Lung (tissue), 12 donors: ENCODE results near the gene TRAM2. TPM values are rescaled to one million over a fixed set of nuclear protein-coding genes. Genes with fewer than 3 reads are reported as not detected.
A peak's percentile ranks its signal among the peaks of the same experiment; 100 is the strongest.

Experiments used
- ATAC-seq: fragments of 200-7000 bp; cut with Tn5 transposase; one replicate; pipeline ENCODE4 v1.9.1; 2020; ENCODE audit warnings: moderate number of reproducible peaks; ENCODE audit not compliant: insufficient read depth, low FRiP score
- DNase-seq, 3 donors: peaks; one replicate each; pipeline ENCODE4 v3.0.0-alpha.2; 2013 to 2017
- H3K27ac ChIP-seq, 2 donors: one replicate each; pipeline ENCODE4 v1.5.1; 2013; ENCODE audit warnings: mild to moderate bottlenecking in 2 of 2, moderate library complexity in 2 of 2, control low read depth in 1 of 2, inconsistent platforms in 1 of 2, low read depth in 1 of 2, low read length in 1 of 2
- H3K27me3 ChIP-seq, 3 donors: one replicate each; pipeline ENCODE4 v1.5.1; 2013; ENCODE audit warnings: low read length in 2 of 3; ENCODE audit not compliant: control insufficient read depth in 3 of 3, insufficient read depth in 3 of 3
- H3K36me3 ChIP-seq, 4 donors: one replicate each; pipeline ENCODE4 v1.5.1; 2013; ENCODE audit warnings: low read length in 4 of 4, mild to moderate bottlenecking in 1 of 4, moderate library complexity in 1 of 4; ENCODE audit not compliant: control insufficient read depth in 4 of 4, insufficient read depth in 4 of 4
- H3K4me1 ChIP-seq, 5 donors: one replicate each; pipeline ENCODE4 v1.5.1; 2013; ENCODE audit warnings: low read length in 5 of 5, mild to moderate bottlenecking in 2 of 5, moderate library complexity in 1 of 5; ENCODE audit not compliant: control insufficient read depth in 5 of 5, insufficient read depth in 5 of 5
- H3K4me3 ChIP-seq: one replicate; pipeline ENCODE4 v1.5.1; 2013; ENCODE audit warnings: mild to moderate bottlenecking, control low read depth, moderate library complexity
- H3K9ac ChIP-seq, 2 donors: one replicate each; pipeline ENCODE4 v1.5.1; 2013; ENCODE audit warnings: low read length in 2 of 2, control low read depth in 1 of 2; ENCODE audit not compliant: insufficient read depth in 1 of 2
- H3K9me3 ChIP-seq, 4 donors: one replicate each; pipeline ENCODE4 v1.5.1; 2013; ENCODE audit warnings: low read length in 3 of 4, mild to moderate bottlenecking in 1 of 4, moderate library complexity in 1 of 4; ENCODE audit not compliant: control insufficient read depth in 4 of 4, insufficient read depth in 3 of 4
- WGBS, 2 donors: extraction: QIAGEN DNeasy Blood & Tissue Kit; methylation state at CpG; one replicate each; pipeline ENCODE4 v1.1.7; 2013; 5-methylcytosine and 5-hydroxymethylcytosine counted together
- polyA plus RNA-seq, 2 donors: library from polyadenylated mRNA; stranded (reverse); fragments of 200-250 nt; gene quantifications; one replicate each; pipeline ENCODE4 v1.2.1, GENCODE V29; 2013
- total RNA-seq, 2 donors: library from RNA; depleted of rRNA in 1 of 2; stranded (reverse); fragments of >200 nt in 1 of 2; gene quantifications; one replicate each; pipeline ENCODE4 v1.2.1, GENCODE V29; 2014 to 2021
- TF ChIP-seq, protein P1 (sequence below): IDR thresholded peaks from 2 replicates; pipeline ENCODE4 v1.5.1; 2012; ENCODE audit warnings: mild to moderate bottlenecking; ENCODE audit errors: control extremely low read depth, extremely low read depth
- donor health status: control.
- donor health status: control.
- donor health status: Bipolar disorder and iron deficiency.
- donor health status: healthy.
- donor health status: DM: yes; HTN: yes; CAD: no.

Gene TRAM2
- total and polyA plus RNA-seq, 4 donors: 4.4 to 33.4 (median 15.2) TPM

DNA sequence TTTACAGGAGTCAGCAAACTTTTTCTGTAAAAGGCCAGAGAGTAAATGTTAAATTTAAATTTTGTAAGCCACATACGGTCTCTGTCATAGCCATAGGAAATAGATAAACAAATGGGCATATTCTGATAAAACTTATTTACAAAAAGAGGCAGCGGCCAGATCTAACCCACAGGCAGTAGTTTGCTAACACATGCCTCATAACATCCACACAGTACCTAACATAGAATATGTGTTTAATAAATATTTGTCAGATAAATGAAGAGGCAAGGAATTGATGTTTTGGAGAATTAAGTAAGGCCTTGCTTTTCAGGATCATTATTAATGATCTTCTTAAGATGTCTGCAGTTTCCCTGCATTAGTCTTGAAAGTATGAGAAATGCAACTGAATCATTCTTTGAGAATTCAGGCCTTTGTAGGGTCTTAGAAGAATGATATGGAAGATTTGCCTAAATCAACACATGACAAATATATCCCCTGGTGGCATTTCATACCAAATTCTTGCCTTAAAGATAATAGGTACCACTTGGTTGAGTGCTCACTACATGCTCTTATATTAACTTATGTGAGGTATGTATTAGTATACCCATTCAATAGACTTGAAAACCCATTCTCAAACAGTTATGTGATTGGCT lies 39.3 kb upstream of the TRAM2 start:
- Histone ChIP-seq H3K36me3 (no peaks in the 10 kb centered on the region), H3K27ac (no peak overlapping the region), H3K4me3 (no peak overlapping the region), H3K9me3 (no peaks in the 10 kb centered on the region), H3K9ac (no peak overlapping the region), H3K4me1 (peaks cover 0 to 22% (median 0%) of the 10 kb centered on the region in 5 donors), H3K27me3 (no peaks in the 10 kb centered on the region)
- TF ChIP-seq, protein P1, sequence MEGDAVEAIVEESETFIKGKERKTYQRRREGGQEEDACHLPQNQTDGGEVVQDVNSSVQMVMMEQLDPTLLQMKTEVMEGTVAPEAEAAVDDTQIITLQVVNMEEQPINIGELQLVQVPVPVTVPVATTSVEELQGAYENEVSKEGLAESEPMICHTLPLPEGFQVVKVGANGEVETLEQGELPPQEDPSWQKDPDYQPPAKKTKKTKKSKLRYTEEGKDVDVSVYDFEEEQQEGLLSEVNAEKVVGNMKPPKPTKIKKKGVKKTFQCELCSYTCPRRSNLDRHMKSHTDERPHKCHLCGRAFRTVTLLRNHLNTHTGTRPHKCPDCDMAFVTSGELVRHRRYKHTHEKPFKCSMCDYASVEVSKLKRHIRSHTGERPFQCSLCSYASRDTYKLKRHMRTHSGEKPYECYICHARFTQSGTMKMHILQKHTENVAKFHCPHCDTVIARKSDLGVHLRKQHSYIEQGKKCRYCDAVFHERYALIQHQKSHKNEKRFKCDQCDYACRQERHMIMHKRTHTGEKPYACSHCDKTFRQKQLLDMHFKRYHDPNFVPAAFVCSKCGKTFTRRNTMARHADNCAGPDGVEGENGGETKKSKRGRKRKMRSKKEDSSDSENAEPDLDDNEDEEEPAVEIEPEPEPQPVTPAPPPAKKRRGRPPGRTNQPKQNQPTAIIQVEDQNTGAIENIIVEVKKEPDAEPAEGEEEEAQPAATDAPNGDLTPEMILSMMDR: no peak
- WGBS, 2 donors: 70 to 80% methylated on average over 2 of the region's 2 CpGs
- DNase-seq: peak in 2 of 3 donors; percentile 62 to 73
- no peak for ATAC-seq

DNA sequence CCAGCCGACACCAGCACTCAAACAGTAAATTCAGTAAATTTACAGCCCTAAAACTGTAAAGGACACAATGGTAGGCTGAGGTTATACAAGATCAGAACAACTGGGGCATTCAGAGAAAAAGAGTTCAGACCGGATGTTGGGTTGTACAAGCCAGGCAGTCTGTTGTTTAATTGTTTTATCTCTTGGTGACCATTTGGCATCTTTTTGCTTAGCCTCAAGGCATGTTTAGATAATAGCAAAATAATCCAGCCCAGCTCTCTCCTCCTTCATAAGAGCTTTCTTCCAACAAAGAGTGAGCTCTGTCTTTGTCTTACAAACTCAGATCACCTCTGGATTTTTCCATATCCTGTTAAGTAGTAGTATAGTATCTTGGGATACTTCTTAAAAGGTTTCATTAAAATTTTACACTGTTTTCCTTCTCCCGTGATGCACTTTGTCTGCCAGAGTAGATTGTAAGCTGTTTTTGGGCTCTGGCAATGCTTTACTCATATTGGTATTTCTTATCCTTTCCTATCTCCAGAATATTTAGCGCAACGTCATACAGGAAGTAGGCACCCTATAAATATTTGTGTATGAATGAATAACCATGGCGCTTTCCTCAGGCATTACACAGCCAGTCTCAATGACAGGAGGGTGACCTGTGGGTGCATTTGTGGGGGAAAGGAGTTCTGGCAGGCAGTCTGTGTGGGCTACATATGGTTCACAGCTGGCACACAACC lies 35.6 kb upstream of the TRAM2 start:
- peak in 2 of 3 donors; percentile 67 to 72 for DNase-seq
- Histone ChIP-seq H3K27me3 (no peaks in the 10 kb centered on the region), H3K9ac (no peak overlapping the region), H3K9me3 (no peaks in the 10 kb centered on the region), H3K4me3 (no peak overlapping the region), H3K4me1 (peaks cover 0 to 31% (median 0%) of the 10 kb centered on the region in 5 donors), H3K27ac (peak overlapping the region in 1 of 2 donors; percentile 53), H3K36me3 (no peaks in the 10 kb centered on the region)
- WGBS, 2 donors: 65 to 77% methylated on average over 6 of the region's 6 CpGs
- ATAC-seq: no peak
- TF ChIP-seq, protein P1: no peak

DNA sequence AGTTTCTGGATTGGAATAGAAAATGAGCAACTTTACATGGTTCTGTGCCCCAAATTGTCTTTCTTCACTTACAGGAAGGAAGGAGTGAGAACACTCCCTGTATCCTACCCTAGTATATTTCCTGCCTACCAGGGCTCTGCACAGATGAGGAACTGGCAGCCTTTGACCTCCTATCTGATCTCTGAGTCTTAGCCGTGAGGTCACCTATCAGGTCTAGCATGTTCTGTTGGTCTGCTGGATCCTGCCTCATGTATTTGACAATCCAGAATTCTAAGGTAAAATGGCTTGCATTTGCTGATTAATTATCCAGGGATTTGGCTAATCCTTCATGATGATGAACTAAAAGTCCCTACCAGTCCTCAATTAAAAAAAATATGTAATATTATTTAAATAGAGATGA lies 35.0 kb upstream of the TRAM2 start:
- H3K4me1 ChIP-seq: peaks cover 0 to 29% (median 0%) of the 10 kb centered on the region in 5 donors
- H3K4me3 ChIP-seq: no peak overlapping the region
- no peaks in the 10 kb centered on the region for H3K9me3 ChIP-seq
- DNase-seq (no peak), ATAC-seq (no peak)
- H3K36me3 ChIP-seq: no peaks in the 10 kb centered on the region
- no peak overlapping the region for H3K27ac ChIP-seq
- WGBS, 2 donors: 21 to 54% methylated on average over 1 of the region's 1 CpG
- TF ChIP-seq, protein P1: no peak
- H3K27me3 ChIP-seq: no peaks in the 10 kb centered on the region
- no peak overlapping the region for H3K9ac ChIP-seq
